ENCODE results near the gene MED22. TPM values are rescaled to one million over a fixed set of nuclear protein-coding genes. Genes with fewer than 3 reads are reported as not detected.

MED22 gene
- total RNA-seq, 1 experiment from 2014 or later = 60.1 TPM

DNA sequence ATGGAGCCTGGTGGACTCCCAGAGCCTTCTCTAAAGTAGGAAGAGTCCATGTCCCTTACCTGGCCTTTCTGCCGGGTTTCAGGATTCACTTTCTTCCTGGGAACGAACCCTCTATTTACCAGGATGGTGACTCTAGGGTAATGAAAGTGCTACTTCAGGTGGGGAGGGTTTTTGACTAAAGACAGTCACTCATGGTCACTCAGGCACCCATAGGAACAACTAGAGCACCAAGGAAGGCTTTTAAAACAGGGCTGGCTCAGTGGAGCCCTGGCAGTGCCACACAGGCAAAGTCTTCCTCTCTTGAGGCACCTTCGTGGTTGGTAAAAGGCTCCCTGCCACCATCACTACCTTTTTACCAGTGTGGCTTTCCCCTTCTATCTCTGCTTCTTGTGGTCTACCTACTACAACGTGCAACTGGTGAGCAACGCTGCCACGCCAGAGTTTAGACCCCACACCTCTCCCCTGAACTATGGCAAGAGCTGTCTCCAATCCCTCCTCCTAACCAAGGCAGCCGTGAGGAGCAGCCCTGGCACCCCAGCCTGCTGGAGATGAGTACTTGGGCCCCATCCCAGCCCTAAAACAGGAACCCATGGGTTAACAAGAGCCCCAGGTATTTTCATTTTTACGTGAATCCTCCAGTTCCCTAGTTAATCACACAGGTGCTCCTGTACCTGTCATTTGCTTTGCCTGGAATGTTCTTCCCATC is 4.9 kb upstream of the MED22 start:
- TF ChIP-seq, protein P1, sequence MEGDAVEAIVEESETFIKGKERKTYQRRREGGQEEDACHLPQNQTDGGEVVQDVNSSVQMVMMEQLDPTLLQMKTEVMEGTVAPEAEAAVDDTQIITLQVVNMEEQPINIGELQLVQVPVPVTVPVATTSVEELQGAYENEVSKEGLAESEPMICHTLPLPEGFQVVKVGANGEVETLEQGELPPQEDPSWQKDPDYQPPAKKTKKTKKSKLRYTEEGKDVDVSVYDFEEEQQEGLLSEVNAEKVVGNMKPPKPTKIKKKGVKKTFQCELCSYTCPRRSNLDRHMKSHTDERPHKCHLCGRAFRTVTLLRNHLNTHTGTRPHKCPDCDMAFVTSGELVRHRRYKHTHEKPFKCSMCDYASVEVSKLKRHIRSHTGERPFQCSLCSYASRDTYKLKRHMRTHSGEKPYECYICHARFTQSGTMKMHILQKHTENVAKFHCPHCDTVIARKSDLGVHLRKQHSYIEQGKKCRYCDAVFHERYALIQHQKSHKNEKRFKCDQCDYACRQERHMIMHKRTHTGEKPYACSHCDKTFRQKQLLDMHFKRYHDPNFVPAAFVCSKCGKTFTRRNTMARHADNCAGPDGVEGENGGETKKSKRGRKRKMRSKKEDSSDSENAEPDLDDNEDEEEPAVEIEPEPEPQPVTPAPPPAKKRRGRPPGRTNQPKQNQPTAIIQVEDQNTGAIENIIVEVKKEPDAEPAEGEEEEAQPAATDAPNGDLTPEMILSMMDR (IDR thresholded peaks at IDR 0.05; ENCODE audit: insufficient read depth in 1 of 2, low read depth in 1 of 2, low read length in 1 of 2, severe bottlenecking in 1 of 2, unreplicated experiment in 1 of 2) = no peak
- Histone ChIP-seq H3K36me3 (ENCODE audit: control insufficient read depth, insufficient read depth, low read length) (peaks cover 16% of the 10 kb centered on the region), H3K4me3 (ENCODE audit: low read depth, low read length) (no peak overlapping the region), H3K27me3 (replicated peaks; ENCODE audit: control insufficient read depth, insufficient read depth, low read length) (no peaks in the 10 kb centered on the region), H3K4me1 (peaks cover 19% of the 10 kb centered on the region), H3K9me3 (no peaks in the 10 kb centered on the region)
- POLR2A ChIA-PET = interaction anchor here (0.6 to 1.3 kb wide), 3 partner anchors 14 to 107 kb away, joined by 4 to 5 read pairs (median 4); partner anchors contain the start of genes CACFD1 and SURF6
- BruUV-seq (replicated peaks) = no TSS peak
- intact Hi-C loops (cut with micrococcal nuclease; ENCODE audit: unreplicated experiment) = no loop called here
- CTCF ChIA-PET = no interaction called here
- H3K27me3 Mint-ChIP-seq (ENCODE audit: insufficient read depth, unreplicated experiment) = no peaks in the 10 kb centered on the region
- no peak overlapping the region for H3K27ac Mint-ChIP-seq (ENCODE audit: unreplicated experiment)
- no peak overlapping the region for H3K4me3 Mint-ChIP-seq (ENCODE audit: unreplicated experiment)
- H3K9me3 Mint-ChIP-seq (ENCODE audit: unreplicated experiment) = no peaks in the 10 kb centered on the region
- no peak for DNase-seq
- peaks cover 94% of the 10 kb centered on the region for H3K36me3 Mint-ChIP-seq (ENCODE audit: insufficient read depth, unreplicated experiment)
- no peaks in the 10 kb centered on the region for H3K4me1 Mint-ChIP-seq (ENCODE audit: low read depth, unreplicated experiment)

DNA sequence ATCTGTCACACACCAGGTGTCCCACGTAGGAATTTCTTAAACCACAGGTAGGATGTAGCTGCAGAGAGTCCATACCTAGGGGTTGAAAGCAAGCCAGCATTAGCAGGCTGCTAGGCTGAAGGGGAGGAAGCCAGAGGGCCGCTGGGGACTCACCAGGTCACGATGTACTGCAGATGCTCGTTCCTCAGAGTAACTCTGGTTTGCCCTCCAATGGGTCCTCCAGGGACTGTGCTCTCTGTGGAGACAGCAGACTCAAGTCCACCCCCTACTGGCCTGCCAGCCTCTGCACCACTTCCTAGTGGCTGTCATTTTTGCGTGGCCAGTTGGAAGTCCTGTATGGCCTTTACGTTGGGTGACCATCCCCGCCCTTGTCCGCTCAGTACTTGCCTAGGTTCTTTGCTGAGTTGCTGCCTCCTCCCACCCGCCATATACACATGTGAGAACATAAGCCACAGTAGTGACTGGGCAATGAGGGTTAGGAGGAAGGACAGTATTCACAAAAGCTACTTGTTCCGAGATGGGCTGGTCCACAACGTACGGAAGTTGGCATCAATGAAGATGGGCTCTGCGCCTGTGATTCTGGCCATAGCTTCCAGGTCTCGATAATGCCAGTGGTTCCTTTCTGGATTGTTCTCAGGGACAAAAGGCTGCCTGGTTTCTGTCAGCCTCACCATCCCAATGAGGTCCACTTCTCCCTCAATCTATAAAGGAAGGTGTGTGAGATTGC is 4.1 kb upstream of the MED22 start:
- H3K36me3 Mint-ChIP-seq (ENCODE audit: insufficient read depth, unreplicated experiment) = peaks cover 93% of the 10 kb centered on the region
- H3K4me3 ChIP-seq (ENCODE audit: low read depth, low read length) = no peak overlapping the region
- DNase-seq = peak; percentile 70 to 81
- no peak overlapping the region for H3K27ac Mint-ChIP-seq (ENCODE audit: unreplicated experiment)
- no peak overlapping the region for H3K4me3 Mint-ChIP-seq (ENCODE audit: unreplicated experiment)
- H3K4me1 Mint-ChIP-seq (ENCODE audit: low read depth, unreplicated experiment) = peaks cover 2% of the 10 kb centered on the region
- peaks cover 16% of the 10 kb centered on the region for H3K36me3 ChIP-seq (ENCODE audit: control insufficient read depth, insufficient read depth, low read length)
- ChIA-PET CTCF (no interaction called here), POLR2A (interaction anchor here (0.6 to 1.1 kb wide), 2 partner anchors 13 to 706 kb away, joined by 4 to 5 read pairs; no protein-coding TSS in a partner anchor)
- BruUV-seq (replicated peaks) = TSS peak; percentile 12
- H3K27me3 ChIP-seq (replicated peaks; ENCODE audit: control insufficient read depth, insufficient read depth, low read length) = no peaks in the 10 kb centered on the region
- H3K4me1 ChIP-seq = peaks cover 12% of the 10 kb centered on the region
- intact Hi-C loops (cut with micrococcal nuclease; ENCODE audit: unreplicated experiment) = no loop called here
- H3K27me3 Mint-ChIP-seq (ENCODE audit: insufficient read depth, unreplicated experiment) = no peaks in the 10 kb centered on the region
- no peaks in the 10 kb centered on the region for H3K9me3 ChIP-seq
- TF ChIP-seq, protein P1 (IDR thresholded peaks at IDR 0.05; ENCODE audit: insufficient read depth in 1 of 2, low read depth in 1 of 2, low read length in 1 of 2, severe bottlenecking in 1 of 2, unreplicated experiment in 1 of 2) = peak; percentile 43 to 47
- no peaks in the 10 kb centered on the region for H3K9me3 Mint-ChIP-seq (ENCODE audit: unreplicated experiment)

DNA sequence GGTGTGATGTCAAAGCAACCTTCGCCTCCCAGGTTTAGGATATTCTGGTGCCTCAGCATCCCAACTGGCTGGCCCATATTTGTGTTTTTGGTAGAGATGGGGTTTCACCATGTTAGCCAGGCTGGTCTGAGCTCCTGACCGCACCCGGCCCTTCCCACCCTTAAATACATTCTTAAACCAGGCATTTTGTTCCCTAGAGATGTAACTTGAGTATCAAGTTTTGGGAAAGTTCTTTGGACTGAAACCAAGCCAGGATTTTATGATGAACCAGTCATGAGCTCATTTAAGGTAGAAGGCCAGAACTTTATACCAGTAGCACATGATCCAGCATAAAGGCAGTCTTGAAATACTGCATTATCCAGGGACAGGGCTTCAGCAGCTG is 3.6 kb upstream of the MED22 start:
- no TSS peak for BruUV-seq (replicated peaks)
- Mint-ChIP-seq H3K27me3 (ENCODE audit: insufficient read depth, unreplicated experiment) (no peaks in the 10 kb centered on the region), H3K27ac (ENCODE audit: unreplicated experiment) (no peak overlapping the region), H3K4me1 (ENCODE audit: low read depth, unreplicated experiment) (peaks cover 8% of the 10 kb centered on the region), H3K9me3 (ENCODE audit: unreplicated experiment) (no peaks in the 10 kb centered on the region), H3K36me3 (ENCODE audit: insufficient read depth, unreplicated experiment) (peaks cover 90% of the 10 kb centered on the region), H3K4me3 (ENCODE audit: unreplicated experiment) (no peak overlapping the region)
- DNase-seq = no peak
- Histone ChIP-seq H3K9me3 (no peaks in the 10 kb centered on the region), H3K4me3 (ENCODE audit: low read depth, low read length) (no peak overlapping the region), H3K36me3 (ENCODE audit: control insufficient read depth, insufficient read depth, low read length) (peaks cover 16% of the 10 kb centered on the region), H3K4me1 (peaks cover 12% of the 10 kb centered on the region), H3K27me3 (replicated peaks; ENCODE audit: control insufficient read depth, insufficient read depth, low read length) (no peaks in the 10 kb centered on the region)
- POLR2A ChIA-PET = interaction anchor here (0.6 to 1.1 kb wide), 2 partner anchors 14 to 706 kb away, joined by 4 to 5 read pairs; no protein-coding TSS in a partner anchor
- TF ChIP-seq, protein P1 (IDR thresholded peaks at IDR 0.05; ENCODE audit: insufficient read depth in 1 of 2, low read depth in 1 of 2, low read length in 1 of 2, severe bottlenecking in 1 of 2, unreplicated experiment in 1 of 2) = no peak
- CTCF ChIA-PET = no interaction called here
- intact Hi-C loops (cut with micrococcal nuclease; ENCODE audit: unreplicated experiment) = no loop called here
